ENCODE data around the gene MBD2.
A peak's percentile ranks its signal among the peaks of the same experiment; 100 is the strongest.
"Not testable (repeated sequence)": the region's sequence is repeated elsewhere in the genome, so short reads cannot be mapped to it uniquely, and the experiment has no call there.

MBD2 gene

DNA sequence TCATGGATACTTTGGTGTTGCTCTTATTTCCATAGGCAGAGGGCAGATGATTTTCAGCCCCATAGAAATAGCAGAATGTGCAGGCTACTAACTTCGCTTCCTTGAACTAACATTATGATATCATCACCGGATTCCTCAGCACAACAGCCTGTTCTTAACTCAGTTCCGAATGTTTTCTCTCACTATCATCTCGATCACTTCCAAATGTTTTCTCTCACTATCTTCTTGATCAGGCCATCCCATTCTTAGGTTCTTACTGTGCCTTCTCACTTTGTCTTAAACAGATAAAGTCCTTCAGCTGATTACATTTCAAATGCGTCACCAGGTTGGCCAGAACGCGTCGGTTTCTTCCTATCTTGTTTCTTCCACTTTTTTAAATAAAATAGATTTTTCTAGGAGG lies 11.4 kb upstream of the MBD2 start:
- DNase-seq (ENCODE audit: low read depth in 2 of 2): no peak

DNA sequence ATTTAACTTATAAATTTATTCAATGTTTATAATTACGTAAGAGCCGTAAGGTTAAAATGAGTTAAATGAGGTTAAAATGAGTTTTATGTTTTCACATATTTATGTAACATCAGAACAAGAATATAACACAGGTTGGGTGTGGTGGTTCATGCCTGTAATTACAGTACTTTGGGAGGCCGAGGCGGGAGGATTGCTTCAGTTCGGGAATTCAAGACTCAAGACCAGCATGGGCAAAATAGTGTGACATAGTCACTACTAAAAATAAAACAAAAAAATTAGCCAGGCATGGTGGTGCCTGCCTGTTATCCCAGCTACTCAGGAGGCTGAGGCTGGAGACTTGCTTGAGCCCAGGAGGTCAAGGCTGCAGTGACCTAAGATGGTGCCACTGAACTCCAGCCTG lies 9.3 kb upstream of the MBD2 start:
- DNase-seq (ENCODE audit: low read depth in 2 of 2): no peak

- no peak for DNase-seq (ENCODE audit: low read depth in 2 of 2)
Measured at GRCh38 chr18:54233228-54233625, 8.8 kb upstream of the MBD2 start.

DNA sequence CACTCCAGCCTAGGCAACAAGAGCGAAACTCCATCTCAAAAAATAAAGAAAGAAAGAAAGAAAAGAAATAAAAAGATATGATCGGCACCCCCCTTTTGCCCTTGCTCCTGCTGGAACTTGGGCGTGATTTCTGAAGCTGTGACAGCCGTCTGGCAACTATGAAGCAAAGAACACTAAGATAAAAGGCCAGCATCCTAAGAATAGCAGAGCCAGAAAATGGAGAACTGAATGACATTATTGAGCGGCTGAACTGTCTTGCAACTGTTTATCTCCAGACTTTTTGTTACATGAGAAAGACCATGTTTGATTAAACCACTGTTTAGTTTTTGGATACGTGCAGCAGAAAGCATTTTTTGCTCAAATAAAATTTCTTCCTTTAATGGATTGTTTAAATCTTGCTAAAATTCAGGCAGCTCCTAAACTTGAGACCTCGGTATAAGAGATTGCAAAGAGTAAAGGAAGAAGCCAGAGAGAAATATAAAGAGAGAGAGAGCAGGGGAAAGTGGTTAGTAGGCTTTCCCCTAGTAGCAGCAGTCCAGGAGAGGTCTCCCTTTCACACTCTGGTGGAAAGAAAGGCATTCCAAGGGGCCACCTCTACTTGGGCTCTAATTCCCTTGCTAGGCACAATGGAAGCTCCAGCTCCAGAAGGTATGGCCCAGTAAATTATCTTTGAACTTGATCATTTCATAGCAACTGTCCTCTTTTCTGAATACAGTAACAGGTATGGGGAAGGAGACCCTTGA lies 8.2 kb upstream of the MBD2 start:
- no peak for DNase-seq (ENCODE audit: low read depth in 2 of 2)

DNA sequence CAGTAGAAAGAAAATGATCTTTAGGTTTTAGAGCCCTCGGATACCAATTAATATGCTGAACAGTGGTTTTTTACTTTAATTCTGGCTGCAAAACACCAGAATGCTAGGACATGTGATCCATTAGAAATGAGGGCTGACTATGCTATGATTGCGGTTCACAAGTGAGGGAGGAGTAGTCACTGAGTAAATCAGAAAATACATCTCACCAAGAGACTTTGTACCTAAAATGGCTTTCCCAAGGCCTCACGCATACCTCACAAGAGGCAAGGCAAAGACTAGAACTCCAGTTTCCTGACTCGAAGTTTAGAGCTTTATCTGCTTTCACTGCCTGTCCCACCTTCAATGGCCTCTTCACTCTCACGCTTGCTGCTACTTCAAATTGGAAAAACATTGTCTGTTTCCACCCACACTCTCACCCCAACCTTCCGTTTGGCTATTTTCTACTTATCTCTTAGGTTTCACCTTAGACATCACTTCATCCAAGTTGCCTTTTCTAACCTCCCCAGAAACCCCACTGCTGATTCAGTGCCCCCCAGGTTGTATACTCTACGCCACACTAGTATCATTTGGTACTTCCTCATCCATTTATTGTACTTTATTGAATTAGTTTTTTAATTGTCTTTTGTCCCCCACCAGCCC lies 5.1 kb upstream of the MBD2 start:
- no peak for DNase-seq (ENCODE audit: low read depth in 2 of 2)

- no peak for DNase-seq (ENCODE audit: low read depth in 2 of 2)
Measured at GRCh38 chr18:54228364-54228763, 3.9 kb upstream of the MBD2 start.

DNA sequence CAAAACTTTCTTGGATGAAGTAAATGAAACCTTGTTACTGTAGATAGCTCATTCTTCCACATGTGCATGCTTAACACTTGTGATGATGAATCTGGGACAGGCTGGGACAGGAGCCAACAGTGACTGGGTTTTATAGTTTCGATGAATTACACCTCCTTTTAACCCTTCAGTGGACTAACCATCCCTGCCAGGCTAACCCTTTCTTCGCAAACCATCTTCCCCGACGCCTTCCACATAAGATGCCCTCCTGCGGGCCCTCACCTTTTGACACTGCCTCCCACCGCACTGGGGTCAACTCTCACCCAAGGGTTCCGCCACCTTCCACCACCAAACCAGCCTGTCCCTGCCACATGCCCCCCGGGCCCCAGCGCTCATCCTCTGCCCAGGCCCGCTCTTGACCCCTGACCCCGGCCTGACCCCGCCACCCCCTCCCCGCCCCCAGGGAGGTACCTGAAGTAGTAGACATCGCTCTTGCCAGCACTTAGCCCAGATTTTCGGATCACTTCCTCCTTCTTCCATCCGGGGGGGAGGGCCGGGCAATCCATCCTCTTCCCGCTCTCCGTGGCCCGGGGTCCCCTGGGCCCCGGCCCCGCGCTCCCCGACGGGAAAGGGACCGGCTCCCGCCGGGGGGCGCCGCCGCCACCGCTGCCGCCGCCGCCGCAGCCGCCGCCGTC lies 764 bp downstream of the MBD2 start:
- DNase-seq (ENCODE audit: low read depth in 2 of 2): peak; percentile 91

DNA sequence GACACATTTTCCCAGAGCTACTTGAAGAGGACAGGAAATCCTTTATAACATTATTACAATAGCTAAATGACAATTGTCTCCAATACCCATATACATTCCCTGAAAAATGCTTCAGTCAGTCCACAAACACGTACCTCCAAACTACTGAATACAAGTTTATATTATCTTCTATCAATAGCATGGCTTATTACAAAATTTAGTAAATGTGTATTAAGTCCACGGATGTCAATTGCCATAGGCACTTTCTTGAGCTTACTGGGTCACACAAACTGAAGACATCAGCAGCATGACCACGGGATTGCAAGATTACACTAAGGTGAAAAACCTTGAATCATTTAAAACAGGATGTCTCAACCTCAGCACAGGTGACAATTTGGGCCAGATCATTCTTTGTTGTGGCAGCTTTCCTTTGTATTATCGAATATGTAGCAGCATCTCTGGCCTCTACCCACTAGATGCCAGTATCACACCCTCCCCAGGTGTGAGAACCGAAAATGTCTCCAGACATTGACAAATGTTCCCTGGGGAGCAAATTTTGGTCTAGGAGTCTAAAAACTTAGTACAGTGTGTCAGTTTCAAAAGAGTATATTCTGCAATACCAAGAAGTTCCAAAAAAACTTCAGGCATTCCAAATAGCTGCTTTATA lies 1.4 kb downstream of the MBD2 start:
- no peak for DNase-seq (ENCODE audit: low read depth in 2 of 2)

GRCh38 chr18:54220406-54220805 lies 4.1 kb downstream of the MBD2 start:
- no peak for DNase-seq (ENCODE audit: low read depth in 2 of 2)

DNA sequence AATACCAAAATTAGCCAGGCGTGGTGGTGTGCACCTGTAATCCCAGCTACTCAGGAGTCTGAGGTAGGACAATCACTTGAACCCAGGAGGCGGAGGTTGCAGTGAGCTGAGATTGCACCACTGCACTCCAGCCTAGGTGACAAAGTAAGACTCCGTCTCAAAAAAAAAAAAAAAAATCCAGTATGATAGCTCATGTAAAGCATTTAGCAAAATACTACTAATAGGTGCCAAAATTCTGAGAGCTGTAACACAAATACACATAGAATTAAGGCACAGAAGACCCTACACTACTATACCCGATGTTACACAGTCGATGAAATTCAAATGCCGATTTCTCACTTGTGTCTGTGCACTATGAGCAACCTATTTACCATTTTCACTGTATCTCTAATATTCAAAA lies 5.7 kb downstream of the MBD2 start:
- not testable (repeated sequence) for DNase-seq (ENCODE audit: low read depth in 2 of 2)

- no peak for DNase-seq (ENCODE audit: low read depth in 2 of 2)
Measured at GRCh38 chr18:54218299-54218698, 6.2 kb downstream of the MBD2 start.

DNA sequence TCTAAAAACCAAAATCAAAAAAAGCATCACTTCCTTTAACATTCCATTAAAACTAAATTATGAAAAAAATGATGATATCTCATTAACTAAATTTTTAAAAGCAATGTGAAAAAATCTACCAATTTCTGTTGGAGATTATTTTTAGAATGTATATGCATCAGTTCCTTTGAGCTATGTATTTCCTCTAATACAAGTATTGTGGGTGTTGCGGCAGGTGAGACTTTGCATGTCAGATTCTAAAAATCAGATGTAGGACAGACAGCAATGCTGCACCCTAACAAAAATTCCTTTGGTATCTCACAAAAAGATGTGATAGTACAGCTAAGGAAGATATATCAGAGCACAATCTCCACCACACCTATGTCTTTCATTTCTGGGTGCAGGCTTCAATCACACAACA lies 6.8 kb downstream of the MBD2 start:
- no peak for DNase-seq (ENCODE audit: low read depth in 2 of 2)

- no peak for DNase-seq (ENCODE audit: low read depth in 2 of 2)
Measured at GRCh38 chr18:54215069-54215468, 9.4 kb downstream of the MBD2 start.

DNA sequence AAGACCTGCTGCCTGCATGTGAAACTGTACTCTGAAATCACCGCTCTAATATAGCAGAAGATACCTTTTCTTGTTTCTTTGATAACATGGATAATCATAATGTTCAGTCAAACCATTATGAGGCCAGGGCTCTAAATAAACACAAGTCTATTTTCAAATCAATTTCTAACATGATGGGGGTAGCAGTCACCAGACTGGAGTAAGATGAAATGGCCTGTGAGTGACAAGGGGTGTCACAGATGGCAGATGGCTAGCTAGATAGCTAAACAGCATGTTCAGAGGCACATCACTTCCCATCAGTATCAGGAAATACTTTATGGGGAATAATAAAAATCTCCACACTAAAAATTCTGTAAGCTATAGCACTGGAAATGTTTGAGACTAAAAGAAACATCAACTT lies 14.0 kb downstream of the MBD2 start:
- DNase-seq (ENCODE audit: low read depth in 2 of 2): no peak

DNA sequence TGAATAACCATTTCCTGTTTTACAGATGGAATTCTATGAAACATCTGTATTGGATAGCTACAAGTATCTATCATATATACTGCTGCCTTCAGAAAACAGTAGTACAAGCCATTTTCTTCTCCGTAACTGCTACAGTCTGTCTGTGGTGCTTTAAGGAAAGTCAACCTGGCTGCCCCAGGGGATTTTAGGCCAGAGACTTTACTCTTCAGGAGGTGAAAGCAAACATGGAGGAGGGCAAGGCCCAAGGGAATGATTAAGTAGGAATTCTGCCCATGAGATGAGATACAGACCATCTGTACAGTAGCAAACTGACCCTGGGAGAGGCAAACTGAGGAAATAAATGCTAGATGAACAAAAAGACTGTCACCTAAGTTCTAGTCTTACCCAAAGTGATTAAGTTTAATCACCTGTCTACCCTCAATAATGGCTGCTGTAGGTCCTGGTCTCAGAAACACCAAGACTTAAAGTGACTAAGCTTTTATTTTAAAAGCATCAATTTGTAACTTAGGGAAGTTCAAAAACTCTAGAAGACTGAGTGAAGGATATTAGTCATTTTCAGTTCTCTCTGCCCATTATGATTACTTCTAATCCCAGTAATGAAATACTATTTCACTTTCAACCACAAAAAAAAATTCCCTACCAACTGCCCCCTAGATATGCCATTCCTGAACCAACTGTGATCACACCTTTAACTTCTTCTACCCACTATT lies 14.8 kb downstream of the MBD2 start:
- no peak for DNase-seq (ENCODE audit: low read depth in 2 of 2)

GRCh38 chr18:54206447-54206846 lies 18.0 kb downstream of the MBD2 start:
- no peak for DNase-seq (ENCODE audit: low read depth in 2 of 2)

DNA sequence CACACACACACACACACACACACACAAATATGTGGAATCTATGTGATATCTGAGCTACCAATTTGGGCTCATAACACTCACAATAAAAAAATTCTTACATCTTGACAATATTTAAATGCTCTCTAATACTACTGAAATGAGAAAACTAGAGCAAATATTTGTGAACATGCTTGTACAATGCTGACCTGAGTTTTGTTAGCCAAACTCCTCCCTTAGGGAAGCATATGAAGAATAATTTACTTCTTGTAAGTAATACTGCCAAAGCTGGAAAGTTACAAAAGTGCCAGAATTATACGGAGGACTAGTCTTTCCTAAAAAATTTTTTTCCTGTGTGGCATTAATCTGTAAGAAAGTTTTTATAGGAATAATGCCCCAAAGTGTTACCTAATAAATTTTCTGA lies 18.5 kb downstream of the MBD2 start:
- no peak for DNase-seq (ENCODE audit: low read depth in 2 of 2)

DNA sequence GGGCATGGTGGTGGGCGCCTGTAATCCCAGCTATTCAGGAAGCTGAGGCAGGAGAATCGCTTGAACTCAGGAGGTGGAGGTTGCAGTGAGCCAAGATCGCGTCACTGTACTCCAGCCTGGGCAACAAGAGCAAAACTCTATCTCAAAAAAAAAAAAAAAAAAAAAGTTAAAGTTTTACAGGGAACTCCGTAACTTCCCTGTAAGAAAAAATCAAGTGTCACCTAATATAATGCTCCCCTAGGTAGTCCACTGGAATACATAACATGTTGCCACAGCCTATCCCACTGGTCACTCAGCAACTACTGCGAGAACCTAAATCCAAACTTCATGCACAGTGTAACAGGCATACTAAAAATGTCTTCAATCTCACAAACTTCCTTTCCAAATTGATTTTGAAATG lies 19.0 kb downstream of the MBD2 start:
- DNase-seq (ENCODE audit: low read depth in 2 of 2): not testable (repeated sequence)

- no peak for DNase-seq (ENCODE audit: low read depth in 2 of 2)
Measured at GRCh38 chr18:54204883-54205282, 19.6 kb downstream of the MBD2 start.

- no peak for DNase-seq (ENCODE audit: low read depth in 2 of 2)
Measured at GRCh38 chr18:54203914-54204313, 20.6 kb downstream of the MBD2 start.

DNA sequence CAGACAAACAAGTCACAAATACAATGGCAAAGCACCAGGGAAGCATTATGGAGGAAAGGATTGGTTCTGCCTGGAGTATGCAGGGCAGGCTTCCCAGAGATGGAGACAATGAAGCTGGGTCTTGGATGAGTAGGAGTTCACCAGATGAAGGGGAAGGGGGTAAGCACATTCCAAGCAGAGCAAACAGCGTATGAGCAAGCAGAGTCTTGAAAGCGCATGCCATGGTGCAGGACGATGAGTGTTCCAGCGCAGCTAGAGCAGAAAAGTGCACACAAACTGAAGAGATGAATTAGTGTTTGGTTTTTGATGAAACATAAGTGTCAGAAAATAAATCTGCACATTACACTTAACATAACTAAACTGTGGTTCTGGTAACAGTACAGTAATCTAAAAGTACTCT lies 21.6 kb downstream of the MBD2 start:
- DNase-seq (ENCODE audit: low read depth in 2 of 2): no peak
